Measurements from ENCODE around the gene RAB8B.
A peak's percentile ranks its signal among the peaks of the same experiment; 100 is the strongest.

RAB8B gene

GRCh38 chr15:63261311-63261710 lies 71.9 kb downstream of the RAB8B start:
- TF ChIP-seq TAF1 (IDR thresholded peaks at IDR 0.05; ENCODE audit: borderline replicate concordance, insufficient read depth, low read length), result no peak
- no peak for TF ChIP-seq REST (IDR thresholded peaks at IDR 0.05; ENCODE audit: insufficient read depth in 1 of 2, low read depth in 2 of 2, low read length in 2 of 2)
- TF ChIP-seq SIN3A (IDR thresholded peaks at IDR 0.05; ENCODE audit: borderline replicate concordance, insufficient read depth, low read length), result no peak
- TF ChIP-seq FOXP2 (optimal IDR thresholded peaks at IDR 0.05; ENCODE audit: borderline replicate concordance, extremely low read depth, extremely low read length, insufficient read depth), result no peak
- TF ChIP-seq POLR2AphosphoS5 (IDR thresholded peaks at IDR 0.05; ENCODE audit: low read depth, low read length), result no peak

GRCh38 chr15:63263519-63263918 lies 74.1 kb downstream of the RAB8B start:
- TF ChIP-seq SIN3A (IDR thresholded peaks at IDR 0.05; ENCODE audit: borderline replicate concordance, insufficient read depth, low read length), result no peak

GRCh38 chr15:63264688-63265293 lies 75.4 kb downstream of the RAB8B start:
- TF ChIP-seq FOXP2 (optimal IDR thresholded peaks at IDR 0.05; ENCODE audit: borderline replicate concordance, extremely low read depth, extremely low read length, insufficient read depth) (no peak), SIN3A (IDR thresholded peaks at IDR 0.05; ENCODE audit: borderline replicate concordance, insufficient read depth, low read length) (no peak), TAF1 (IDR thresholded peaks at IDR 0.05; ENCODE audit: borderline replicate concordance, insufficient read depth, low read length) (no peak), POLR2AphosphoS5 (IDR thresholded peaks at IDR 0.05; ENCODE audit: low read depth, low read length) (no peak), REST (IDR thresholded peaks at IDR 0.05; ENCODE audit: insufficient read depth in 1 of 2, low read depth in 2 of 2, low read length in 2 of 2) (no peak)

DNA sequence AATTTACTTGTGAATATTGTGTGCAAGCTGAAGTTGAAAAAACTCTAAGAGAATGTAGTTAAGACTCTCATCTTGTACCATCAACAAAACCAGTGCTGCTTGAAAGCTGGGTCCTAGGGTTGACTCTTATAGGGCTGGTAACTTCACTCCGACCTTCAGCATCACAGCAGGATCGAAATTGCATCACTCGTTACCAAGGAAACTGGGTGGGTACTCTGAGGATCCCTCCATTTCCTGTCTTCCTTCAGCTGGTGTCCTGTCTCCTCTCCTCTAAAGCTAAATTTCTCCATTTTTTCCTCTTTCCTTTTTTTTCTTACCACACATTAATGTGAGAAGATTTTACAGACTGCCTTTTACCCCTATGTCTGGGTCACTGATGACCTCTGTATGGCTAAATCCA lies 85.0 kb downstream of the RAB8B start:
- TF ChIP-seq FOXP2 (optimal IDR thresholded peaks at IDR 0.05; ENCODE audit: borderline replicate concordance, extremely low read depth, extremely low read length, insufficient read depth), result no peak

- no peak for TF ChIP-seq TAF1 (IDR thresholded peaks at IDR 0.05; ENCODE audit: borderline replicate concordance, insufficient read depth, low read length)
- 0 out of 2 replicates have a peak, but pooled peaks have one; percentile 6 for TF ChIP-seq POLR2AphosphoS5 (IDR thresholded peaks at IDR 0.05; ENCODE audit: low read depth, low read length)
- TF ChIP-seq SIN3A (IDR thresholded peaks at IDR 0.05; ENCODE audit: borderline replicate concordance, insufficient read depth, low read length), result no peak
These were observed 87.1 kb downstream of the RAB8B start for GRCh38 chr15:63276342-63277037.

GRCh38 chr15:63277038-63277892 lies 87.9 kb downstream of the RAB8B start, which contains the start of gene APH1B:
Gene APH1B, plus strand, starts transcription at chr15:63277605. Its CDS starts 19 bp downstream, at chr15:63277624.
- TF ChIP-seq FOXP2 (optimal IDR thresholded peaks at IDR 0.05; ENCODE audit: borderline replicate concordance, extremely low read depth, extremely low read length, insufficient read depth), result peak; percentile 11
- no peak for TF ChIP-seq REST (IDR thresholded peaks at IDR 0.05; ENCODE audit: insufficient read depth in 1 of 2, low read depth in 2 of 2, low read length in 2 of 2)
- 0 out of 2 replicates have a peak, but pooled peaks have one; percentile 52 for TF ChIP-seq POLR2AphosphoS5 (IDR thresholded peaks at IDR 0.05; ENCODE audit: low read depth, low read length)
- TF ChIP-seq SIN3A (IDR thresholded peaks at IDR 0.05; ENCODE audit: borderline replicate concordance, insufficient read depth, low read length), result peak; percentile 25; the same call in 1 of the 2 replicates
- no peak for TF ChIP-seq TAF1 (IDR thresholded peaks at IDR 0.05; ENCODE audit: borderline replicate concordance, insufficient read depth, low read length)
